ENCODE measurements around the gene HOXA10.

DNA sequence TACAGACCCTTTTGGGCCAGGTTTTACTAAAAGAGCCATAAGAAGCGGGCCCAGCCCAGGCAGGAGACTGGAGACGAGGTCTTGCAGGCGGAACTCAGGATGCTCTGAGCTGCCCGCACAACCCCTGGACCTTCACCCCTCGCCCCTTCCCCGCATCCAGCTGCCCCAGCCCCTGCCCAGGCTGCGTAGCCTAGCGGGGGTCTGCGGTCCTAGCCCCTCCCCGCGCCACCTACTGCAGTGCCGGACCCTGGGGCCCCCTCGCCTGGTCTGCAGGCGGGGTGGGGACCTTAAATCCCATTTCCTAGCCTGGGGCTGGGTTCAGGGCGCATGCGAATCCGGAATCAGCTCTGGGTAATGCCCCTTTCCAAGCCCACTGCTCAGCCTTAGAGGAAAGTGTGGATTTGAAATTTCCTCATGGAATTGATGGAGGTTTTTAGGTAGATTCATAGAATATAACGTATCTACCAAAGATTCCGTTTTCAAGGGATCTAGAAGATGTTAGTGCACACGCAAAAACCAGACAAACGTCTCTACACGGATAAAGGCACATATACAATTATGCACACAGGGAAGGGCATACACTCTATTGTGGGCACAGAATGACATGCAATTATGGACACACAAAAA is 21.2 kb downstream of the HOXA10 start:
- TF ChIP-seq, protein P1, sequence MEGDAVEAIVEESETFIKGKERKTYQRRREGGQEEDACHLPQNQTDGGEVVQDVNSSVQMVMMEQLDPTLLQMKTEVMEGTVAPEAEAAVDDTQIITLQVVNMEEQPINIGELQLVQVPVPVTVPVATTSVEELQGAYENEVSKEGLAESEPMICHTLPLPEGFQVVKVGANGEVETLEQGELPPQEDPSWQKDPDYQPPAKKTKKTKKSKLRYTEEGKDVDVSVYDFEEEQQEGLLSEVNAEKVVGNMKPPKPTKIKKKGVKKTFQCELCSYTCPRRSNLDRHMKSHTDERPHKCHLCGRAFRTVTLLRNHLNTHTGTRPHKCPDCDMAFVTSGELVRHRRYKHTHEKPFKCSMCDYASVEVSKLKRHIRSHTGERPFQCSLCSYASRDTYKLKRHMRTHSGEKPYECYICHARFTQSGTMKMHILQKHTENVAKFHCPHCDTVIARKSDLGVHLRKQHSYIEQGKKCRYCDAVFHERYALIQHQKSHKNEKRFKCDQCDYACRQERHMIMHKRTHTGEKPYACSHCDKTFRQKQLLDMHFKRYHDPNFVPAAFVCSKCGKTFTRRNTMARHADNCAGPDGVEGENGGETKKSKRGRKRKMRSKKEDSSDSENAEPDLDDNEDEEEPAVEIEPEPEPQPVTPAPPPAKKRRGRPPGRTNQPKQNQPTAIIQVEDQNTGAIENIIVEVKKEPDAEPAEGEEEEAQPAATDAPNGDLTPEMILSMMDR (conservative IDR thresholded peaks at IDR 0.05 in 1 of 2, IDR thresholded peaks at IDR 0.05 in 1 of 2; ENCODE audit: low read depth in 1 of 2, low read length in 2 of 2), result no peak
- TF ChIP-seq EZH2 (IDR thresholded peaks at IDR 0.05; ENCODE audit: low read length, missing control alignments), result no peak
